NCI-H2081 (cell line): ENCODE results near the gene MYH9.
"Not testable (repeated sequence)": the region's sequence is repeated elsewhere in the genome, so short reads cannot be mapped to it uniquely, and the experiment has no call there.

Experiments used
- DNase-seq, 2 experiments: peaks; one replicate each; lab custom pipeline; 2025; lab: John Stamatoyannopoulos, UW

MYH9 gene

GRCh38 chr22:36413022-36413775 lies 25.4 kb upstream of the MYH9 start:
- DNase-seq: no peak

GRCh38 chr22:36411589-36412258 lies 24.0 kb upstream of the MYH9 start:
- peak in 1 of 2 experiments; percentile 5 for DNase-seq

DNA sequence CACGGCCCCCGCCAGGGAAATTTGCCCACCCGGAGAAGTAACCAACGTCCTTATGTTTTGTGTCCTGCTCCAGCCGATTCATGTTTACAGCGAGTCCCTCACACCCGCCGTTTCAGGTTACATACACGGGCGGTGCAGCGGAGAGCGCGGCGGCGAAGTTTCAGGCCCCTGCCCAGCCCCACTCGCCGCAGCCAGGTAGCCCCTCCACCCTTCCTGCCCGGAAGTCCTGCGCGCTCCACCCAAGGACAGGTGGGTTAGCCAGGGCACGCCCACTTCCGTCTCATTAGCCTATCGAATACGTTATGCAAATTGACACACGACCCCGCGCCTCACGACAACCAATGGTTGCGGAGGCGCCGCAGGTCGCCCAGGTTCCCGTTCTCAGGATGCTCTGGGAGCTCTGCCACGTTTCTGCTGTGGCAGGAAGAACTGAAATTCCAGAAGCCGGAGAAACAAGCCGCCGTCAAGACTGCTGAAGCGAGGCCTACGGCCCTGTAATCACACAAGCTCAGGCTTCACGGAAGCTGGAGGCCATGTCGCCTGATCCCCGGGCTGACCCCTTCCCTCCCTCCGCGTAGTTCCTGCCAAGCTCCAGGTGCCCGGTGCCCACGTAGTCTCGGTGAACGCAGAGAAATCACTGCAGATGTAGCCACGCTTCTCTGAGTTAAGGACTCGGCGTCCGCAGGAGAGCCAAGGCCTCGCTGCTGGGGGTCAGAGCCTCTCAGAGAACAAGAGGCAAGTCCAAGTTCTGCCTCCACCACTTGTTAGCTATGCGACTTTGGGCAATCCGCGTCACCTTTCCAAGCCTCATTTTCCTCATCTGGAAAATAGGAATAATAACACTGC lies 22.4 kb upstream of the MYH9 start:
- peak; percentile 97 to 99 for DNase-seq

- not testable (repeated sequence) for DNase-seq
Measured at GRCh38 chr22:36409554-36409910, 21.8 kb upstream of the MYH9 start.

DNA sequence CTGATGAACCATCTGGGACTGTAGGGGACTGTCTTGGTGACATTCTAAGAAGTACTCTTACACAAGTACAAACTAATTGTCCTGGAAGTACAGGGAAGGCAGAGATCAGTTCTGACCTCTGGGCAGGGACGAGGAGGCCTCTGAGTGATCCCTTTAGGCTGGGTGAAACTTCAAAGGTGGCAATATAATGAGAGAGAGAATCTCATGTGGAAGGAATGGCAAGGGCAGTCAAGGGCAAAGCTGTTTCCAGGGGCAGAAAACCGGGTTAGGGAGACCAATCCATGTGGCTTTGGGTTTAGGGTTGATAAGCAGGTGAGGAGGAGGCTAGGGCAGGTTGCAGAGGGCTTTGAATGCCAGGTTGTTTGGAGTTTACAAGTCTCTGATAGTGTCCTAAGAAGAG lies 21.3 kb upstream of the MYH9 start:
- no peak for DNase-seq

DNA sequence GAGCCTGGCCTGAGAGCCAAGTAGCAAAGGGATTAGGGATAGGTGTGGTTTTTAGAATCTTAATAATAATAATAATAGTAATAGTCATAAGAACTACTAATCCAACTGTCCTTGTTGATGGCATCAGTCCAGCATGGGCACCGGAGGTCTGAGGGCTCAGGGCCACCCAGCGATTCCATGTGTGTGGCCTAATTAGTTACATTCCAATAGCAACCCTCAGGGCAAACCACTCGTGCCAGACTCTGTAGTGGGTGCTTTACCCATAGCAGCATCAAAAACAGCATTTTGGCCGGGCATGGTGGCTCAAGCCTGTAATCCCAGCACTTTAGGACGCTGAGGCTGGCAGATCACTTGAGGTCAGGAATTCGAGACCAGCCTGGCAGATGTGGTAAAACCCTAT lies 19.0 kb upstream of the MYH9 start:
- DNase-seq: no peak

- no peak for DNase-seq
Measured at GRCh38 chr22:36405671-36406538, 18.1 kb upstream of the MYH9 start.

GRCh38 chr22:36405221-36405661 lies 17.5 kb upstream of the MYH9 start:
- DNase-seq: no peak

DNA sequence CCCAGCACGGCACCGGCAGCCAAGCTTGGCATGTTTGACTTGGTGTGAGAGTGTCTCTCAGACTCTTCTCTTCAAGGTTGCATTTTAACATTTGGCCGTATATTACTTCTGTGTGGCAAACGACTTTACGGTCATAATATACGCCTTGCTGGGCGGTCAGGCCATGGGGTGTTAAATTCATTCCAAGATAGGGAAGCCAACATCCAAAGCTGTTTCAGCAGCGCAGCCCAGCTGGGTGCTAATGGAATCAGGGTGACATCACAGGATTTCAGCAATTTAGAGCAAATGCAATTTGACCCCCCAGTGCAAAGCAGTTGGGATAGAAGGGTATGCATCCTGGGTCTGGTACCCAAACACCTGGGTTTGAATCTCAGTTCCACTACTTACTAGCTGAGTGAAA lies 16.7 kb upstream of the MYH9 start:
- DNase-seq: no peak

GRCh38 chr22:36399472-36399778 lies 11.7 kb upstream of the MYH9 start:
- no peak for DNase-seq

- DNase-seq: no peak
Measured at GRCh38 chr22:36398601-36399471, 11.1 kb upstream of the MYH9 start.

DNA sequence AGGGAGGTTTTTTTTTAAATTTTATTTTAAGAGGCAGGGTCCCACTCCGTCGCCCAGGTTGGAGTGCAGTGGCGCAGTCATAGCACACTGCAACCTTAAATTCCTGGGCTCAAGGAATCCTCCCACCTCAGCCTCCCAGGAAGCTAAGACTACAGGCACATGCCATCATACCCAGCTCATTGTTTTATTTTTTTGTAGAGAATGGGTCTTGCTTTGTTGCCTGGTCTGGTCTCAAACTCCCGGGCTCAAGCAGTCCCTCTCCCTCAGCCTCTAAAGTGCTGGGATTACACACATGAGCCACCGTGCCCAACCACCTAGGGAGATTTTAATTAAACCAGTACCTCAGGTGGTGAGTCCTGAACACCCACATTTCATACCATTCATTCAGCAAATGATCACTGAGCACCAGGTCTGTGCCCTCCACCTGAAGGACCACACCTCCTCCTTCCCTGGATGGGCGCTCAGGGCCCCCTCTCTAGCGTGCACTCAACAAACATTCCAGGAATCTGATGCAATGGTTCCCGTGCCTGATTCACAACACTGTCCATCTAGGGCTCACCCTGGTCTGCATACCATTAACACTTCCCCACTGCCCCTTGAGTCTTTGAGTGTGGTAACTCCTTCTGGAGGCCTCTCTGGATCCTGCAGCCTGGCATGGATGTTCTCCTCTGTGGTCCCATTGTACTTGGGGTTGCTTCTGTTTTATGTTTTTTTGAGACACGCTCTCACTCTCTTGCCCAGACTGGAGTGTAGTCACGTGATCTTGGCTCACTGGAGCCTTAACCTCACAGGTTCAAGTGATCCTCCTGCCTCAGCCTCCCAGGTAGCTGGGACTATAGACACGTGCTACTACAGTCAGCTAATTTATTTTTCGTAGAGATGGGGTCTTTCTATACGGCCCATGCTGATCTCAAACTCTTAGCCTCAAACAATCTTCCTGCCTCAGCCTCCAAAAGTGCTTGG lies 9.6 kb upstream of the MYH9 start:
- DNase-seq: no peak

DNA sequence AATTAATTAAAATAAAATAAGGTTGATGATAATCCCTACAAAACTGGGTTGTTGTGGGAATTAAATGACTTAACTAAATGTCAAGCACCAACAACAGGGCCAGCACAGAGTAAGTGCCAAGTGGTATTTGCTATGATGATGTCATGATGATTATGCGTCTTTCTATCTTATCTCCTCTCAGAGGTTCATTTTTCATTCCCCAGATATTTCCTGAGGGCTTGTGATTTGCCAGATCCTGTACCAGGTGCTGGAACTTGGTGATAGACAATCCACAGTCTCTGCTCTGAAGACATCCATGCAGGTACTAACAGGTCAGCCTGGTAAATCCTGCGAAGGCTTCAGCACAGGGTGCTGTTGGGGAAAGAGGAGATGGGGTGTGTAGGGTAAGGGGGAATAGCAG lies 8.1 kb upstream of the MYH9 start:
- no peak for DNase-seq

DNA sequence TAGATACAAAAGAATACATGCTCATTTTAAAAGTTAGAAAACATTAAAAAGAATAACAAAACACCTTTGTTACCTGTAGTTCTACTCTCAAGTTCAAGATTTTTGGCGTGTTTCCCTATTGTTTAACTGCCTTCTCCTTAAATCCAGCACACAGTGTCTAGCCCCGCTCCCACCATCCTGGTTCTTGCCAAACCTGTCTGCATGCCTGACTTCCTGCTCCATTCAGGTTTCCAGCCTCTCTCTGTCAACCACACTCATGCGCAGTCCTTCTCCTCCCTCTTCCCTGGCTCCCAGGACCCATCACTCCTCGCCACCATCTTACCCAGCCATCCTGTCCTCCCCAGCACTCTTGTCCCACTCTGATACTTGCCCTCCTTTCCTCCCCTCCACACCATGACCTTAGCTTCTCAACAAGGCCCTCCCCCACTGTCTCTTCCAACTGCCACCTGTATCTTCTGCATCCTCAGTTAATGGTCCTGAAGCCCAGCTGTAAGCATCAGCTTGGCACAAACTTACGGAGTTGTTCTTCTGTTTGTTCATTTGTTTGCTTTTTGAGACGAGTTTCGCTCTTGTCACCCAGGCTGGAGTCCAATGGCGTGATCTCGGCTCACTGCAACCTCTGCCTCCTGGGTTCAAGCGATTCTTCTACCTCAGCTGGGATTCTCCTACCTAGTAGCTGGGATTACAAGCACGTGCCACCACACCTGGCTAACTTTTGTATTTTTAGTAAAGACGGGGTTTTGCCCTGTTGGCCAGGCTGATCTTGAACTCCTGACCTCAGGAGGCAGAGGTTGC lies 7.5 kb upstream of the MYH9 start:
- no peak for DNase-seq

DNA sequence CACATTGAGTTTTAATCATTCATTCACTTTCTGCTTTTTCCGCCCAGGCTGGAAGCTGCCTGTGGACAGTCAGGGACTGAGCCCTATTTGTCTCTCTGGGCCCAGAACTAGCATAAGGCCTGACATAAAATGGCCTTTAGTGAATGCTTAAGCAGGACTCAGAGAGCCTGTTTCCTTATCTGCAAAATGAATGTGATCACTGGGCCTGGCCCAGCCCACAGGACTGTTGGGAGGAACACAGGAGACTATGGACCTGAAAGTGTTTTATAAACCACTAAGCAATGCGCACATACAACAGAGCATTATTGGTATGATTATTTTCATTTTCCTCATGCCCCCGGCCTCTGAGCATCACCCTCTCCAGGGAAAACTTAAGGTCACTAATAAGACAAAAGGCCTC lies 3.9 kb upstream of the MYH9 start:
- DNase-seq: no peak

GRCh38 chr22:36389122-36389521 lies 1.4 kb upstream of the MYH9 start:
- DNase-seq: not testable (repeated sequence)

DNA sequence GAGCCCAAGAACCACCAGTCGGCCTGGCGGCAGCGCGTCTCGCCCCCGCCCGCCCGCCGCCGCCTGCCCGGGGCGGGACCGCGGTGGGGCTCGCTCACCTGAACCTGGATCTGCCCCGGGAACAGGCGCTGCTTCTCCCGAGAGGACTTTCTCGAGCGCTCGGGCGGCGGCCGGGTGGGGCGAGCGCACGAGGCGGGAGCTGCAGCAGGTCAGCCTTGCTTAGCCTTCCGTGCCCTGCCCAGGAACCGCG lies 133 bp downstream of the MYH9 start:
- no peak for DNase-seq

DNA sequence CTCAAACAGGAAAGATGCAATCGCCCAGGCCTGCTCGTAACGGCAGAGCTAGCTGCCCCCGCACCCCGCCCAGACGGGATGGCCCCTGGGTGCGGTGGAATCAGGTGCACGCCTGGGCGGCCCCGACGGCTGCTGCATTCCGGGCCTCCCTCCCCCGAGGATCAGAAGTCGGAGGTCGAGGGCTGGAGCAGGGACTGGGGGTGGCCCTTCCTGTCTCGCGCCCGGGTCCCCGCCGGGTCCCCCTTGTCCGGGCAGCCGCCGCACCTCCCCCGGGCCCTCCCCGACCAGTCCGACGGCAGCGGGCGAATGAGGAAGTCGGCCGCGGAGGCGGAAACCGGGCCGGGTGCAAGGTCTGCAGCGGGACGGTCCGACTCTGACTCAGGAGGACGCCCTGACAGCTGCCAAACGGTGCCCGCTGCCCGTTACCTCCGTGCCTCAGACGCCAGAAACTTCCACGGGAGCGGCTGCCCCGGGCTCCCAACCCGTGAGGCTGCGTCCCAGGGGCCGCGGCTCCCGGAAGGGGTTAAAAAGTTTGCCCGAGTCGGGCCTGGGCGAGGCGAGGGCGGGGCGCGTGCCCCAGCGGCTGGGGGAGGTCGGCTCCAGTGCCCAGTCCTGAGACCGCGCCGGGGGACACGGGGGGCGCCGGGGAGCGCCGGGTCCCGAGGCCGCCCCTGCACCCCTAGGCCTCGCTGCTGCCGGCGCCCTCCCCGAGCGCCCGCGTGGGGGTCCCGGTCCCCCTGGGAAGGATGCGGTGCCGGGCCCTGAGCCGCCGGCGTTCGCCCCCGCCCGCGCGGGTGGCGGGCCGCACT lies 663 bp downstream of the MYH9 start:
- DNase-seq: no peak
